Measurements from ENCODE around the gene PRTG.

Gene PRTG

GRCh38 chr15:55576943-55577342 is 166.0 kb downstream of the PRTG start:
- DNase-seq (ENCODE audit: low read depth in 2 of 2, low spot score in 1 of 2) = no peak

GRCh38 chr15:55574096-55574495 is 168.9 kb downstream of the PRTG start:
- no peak for DNase-seq (ENCODE audit: low read depth in 2 of 2, low spot score in 1 of 2)

GRCh38 chr15:55573224-55573623 is 169.7 kb downstream of the PRTG start:
- DNase-seq (ENCODE audit: low read depth in 2 of 2, low spot score in 1 of 2) = no peak

GRCh38 chr15:55564347-55565145 is 178.4 kb downstream of the PRTG start:
- no peak for DNase-seq (ENCODE audit: low read depth in 2 of 2, low spot score in 1 of 2)

GRCh38 chr15:55562601-55563000 is 180.4 kb downstream of the PRTG start:
- DNase-seq (ENCODE audit: low read depth in 2 of 2, low spot score in 1 of 2) = no peak

Data from stimulated activated CD8-positive, alpha-beta memory T cell treated with anti-CD3 and anti-CD28 coated beads, Interleukin-4, amount 100 ng/mL, for 4 hours (primary cell).